Right lobe of liver (tissue), 6 donors: ENCODE results near the gene RAB25. TPM values are rescaled to one million over a fixed set of nuclear protein-coding genes. Genes with fewer than 3 reads are reported as not detected.

Experiments
- ATAC-seq, 4 donors: fragments of 200-7000 bp; cut with Tn5 transposase; one replicate each; pipeline ENCODE4 v1.9.1; 2020; ENCODE audit warnings: mild to moderate bottlenecking in 4 of 4, moderate library complexity in 4 of 4
- DNase-seq, 3 donors: peaks; one replicate each; pipeline ENCODE4 v3.0.0-alpha.2; 2020
- H3K27ac ChIP-seq, 3 donors: fragments of 200-600 bp; one replicate each; pipeline ENCODE4 v1.8.0; 2022
- H3K27me3 ChIP-seq, 2 donors: fragments of 200-600 bp; one replicate each; pipeline ENCODE4 v1.8.0; 2022
- H3K36me3 ChIP-seq, 4 donors: fragments of 200-600 bp; sonication (generic) in 1 of 4; one replicate each; pipeline versions ENCODE4 v1.5.1 to v1.8.0; 2017 to 2022; ENCODE audit warnings: control low read depth in 1 of 4
- H3K4me1 ChIP-seq, 4 donors: fragments of 200-600 bp; sonication (generic) in 1 of 4; one replicate each; pipeline versions ENCODE4 v1.5.1 to v1.8.0; 2017 to 2022; ENCODE audit warnings: control low read depth in 1 of 4
- H3K4me3 ChIP-seq, 3 donors: fragments of 200-600 bp; one replicate each; pipeline ENCODE4 v1.8.0; 2022
- H3K9me3 ChIP-seq, 4 donors: fragments of 200-600 bp; sonication (generic) in 1 of 4; one replicate each; pipeline versions ENCODE4 v1.5.1 to v1.8.0; 2017 to 2022; ENCODE audit warnings: control low read depth in 1 of 4
- POLR2A ChIP-seq: fragments of 450-650 bp; IDR thresholded peaks from one replicate; pipeline ENCODE4 v1.6.1; 2017; ENCODE audit warnings: antibody characterized with exemption, mild to moderate bottlenecking
- WGBS: methylation state at CpG from one replicate; pipeline ENCODE4 v1.1.6; 2018; ENCODE audit warnings: low coverage, low lambda C conversion rate; ENCODE audit not compliant: insufficient coverage; ENCODE audit errors: missing lambda C conversion rate; 5-methylcytosine and 5-hydroxymethylcytosine counted together
- intact Hi-C, 2 donors: fragments of 100-400 bp; cut with DNase I; formaldehyde crosslinking; loops; one replicate each; pipeline versions ENCODE4 v1.11.2 to v1.14.1; 2022
- total RNA-seq, 6 experiments: library from RNA; depleted of rRNA in 2 of 6; stranded (reverse); fragments of >200 nt in 2 of 6; fragmentation: NEBNext Ultra II Directional in 3 of 6; extraction: Animal tissue kit (Norgen Biotek cat#: 25700) in 3 of 6; gene quantifications; one replicate each; pipeline versions ENCODE4 v1.1.0 to v1.2.4, GENCODE V29; 2016 to 2023
- TF ChIP-seq, protein P1 (sequence below), 4 donors: fragments of 200-600 bp in 3 of 4; fragments of 450-650 bp in 1 of 4; IDR thresholded peaks; one replicate each; pipeline versions ENCODE4 v1.5.1 to v1.8.0; 2016 to 2022; ENCODE audit warnings: antibody characterized with exemption in 4 of 4, mild to moderate bottlenecking in 2 of 4
- donor health status: DM: no; HTN: yes; CAD: no.
- donor health status: DM: no; HTN: no; CAD: no.
- donor health status: DM: no; HTN: no; CAD: no.
- donor health status: DM: no; HTN: yes; CAD: no.
- donor health status: DM: no; HTN: yes; CAD: no.

RAB25 gene
- total RNA-seq, 6 experiments from 2014 or later = 0.40 to 3.2 (median 0.77) TPM

DNA sequence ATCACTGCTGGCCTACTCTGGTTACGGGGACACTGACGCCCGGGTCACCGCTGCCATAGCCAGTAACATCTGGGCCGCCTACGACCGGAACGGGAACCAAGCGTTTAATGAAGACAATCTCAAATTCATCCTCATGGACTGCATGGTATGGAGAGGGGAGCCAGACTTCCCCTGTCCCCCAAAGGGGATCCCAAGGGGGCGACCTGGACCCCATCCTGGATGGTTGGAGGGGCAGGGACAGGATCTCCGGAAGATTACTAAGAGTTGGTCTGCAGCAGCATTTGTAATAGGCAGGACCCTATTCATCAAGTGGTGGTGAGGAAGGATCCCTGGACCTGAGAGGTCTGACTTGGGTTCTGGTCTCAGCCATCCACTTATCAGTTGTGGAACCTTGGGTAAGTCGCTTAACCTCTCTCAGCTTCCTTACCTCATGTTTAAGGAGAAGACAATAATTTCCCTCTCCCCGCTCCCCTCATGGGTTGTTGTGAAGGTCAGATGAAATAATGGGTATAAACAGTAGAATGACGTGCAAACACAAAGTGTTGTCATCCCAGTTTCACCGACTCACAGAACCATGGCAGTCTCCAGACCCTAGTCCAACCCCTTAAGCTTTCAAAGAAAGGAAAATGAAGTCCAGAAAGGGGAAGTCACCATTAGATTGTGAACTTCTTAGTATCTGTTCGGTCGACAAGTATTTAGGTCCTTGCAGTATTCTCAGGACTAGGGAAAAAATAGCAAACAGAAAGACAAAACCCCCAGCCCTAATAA, 5.5 kb upstream of the RAB25 start:
- TF ChIP-seq POLR2A = no peak
- TF ChIP-seq, protein P1, sequence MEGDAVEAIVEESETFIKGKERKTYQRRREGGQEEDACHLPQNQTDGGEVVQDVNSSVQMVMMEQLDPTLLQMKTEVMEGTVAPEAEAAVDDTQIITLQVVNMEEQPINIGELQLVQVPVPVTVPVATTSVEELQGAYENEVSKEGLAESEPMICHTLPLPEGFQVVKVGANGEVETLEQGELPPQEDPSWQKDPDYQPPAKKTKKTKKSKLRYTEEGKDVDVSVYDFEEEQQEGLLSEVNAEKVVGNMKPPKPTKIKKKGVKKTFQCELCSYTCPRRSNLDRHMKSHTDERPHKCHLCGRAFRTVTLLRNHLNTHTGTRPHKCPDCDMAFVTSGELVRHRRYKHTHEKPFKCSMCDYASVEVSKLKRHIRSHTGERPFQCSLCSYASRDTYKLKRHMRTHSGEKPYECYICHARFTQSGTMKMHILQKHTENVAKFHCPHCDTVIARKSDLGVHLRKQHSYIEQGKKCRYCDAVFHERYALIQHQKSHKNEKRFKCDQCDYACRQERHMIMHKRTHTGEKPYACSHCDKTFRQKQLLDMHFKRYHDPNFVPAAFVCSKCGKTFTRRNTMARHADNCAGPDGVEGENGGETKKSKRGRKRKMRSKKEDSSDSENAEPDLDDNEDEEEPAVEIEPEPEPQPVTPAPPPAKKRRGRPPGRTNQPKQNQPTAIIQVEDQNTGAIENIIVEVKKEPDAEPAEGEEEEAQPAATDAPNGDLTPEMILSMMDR (IDR thresholded peaks at IDR 0.05) = no peak
- DNase-seq (no peak), ATAC-seq (no peak)
- 14% methylated on average over 16 of the region's 17 CpGs for WGBS
- intact Hi-C loops = loop anchor here in 1 of 2 donors (10.0 kb wide), 1 partner anchor 51 kb away; no protein-coding TSS in a partner anchor
- Histone ChIP-seq H3K4me3 (peak overlapping the region; percentile 75 to 100 (median 89)), H3K27me3 (no peaks in the 10 kb centered on the region), H3K4me1 (peaks cover 0 to 7% (median 2%) of the 10 kb centered on the region in 4 donors), H3K27ac (peak overlapping the region; percentile 79 to 88 (median 82)), H3K9me3 (no peaks in the 10 kb centered on the region), H3K36me3 (no peaks in the 10 kb centered on the region)

DNA sequence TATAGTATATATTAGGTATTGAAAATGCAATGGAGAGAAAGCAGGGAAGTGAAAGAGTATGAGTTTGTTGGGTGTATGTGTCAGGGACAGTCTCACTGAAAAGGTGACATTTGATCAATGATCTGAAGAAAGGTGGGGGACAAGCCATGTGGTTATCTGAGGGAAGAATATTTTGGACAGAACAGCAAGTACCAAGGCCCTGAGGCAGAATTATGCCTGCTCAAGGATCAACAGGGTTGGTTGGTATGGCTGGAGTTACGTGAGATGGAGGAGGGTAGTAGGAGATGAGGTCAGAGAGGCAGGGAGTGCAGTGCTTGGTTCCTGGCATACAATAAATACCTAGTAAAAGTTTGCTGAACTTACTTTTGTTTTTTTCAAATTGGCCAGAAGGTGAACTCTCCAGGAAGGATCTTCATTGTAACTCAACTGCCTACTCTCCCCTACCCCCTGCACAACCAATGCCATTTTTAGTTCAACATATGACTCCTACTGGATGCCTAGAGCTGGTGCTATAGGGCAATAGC, 4.6 kb upstream of the RAB25 start:
- no peak for TF ChIP-seq POLR2A
- TF ChIP-seq, protein P1 (IDR thresholded peaks at IDR 0.05) = no peak
- Histone ChIP-seq H3K4me1 (peaks cover 0 to 7% (median 2%) of the 10 kb centered on the region in 4 donors), H3K9me3 (no peaks in the 10 kb centered on the region), H3K4me3 (no peak overlapping the region), H3K27ac (no peak overlapping the region), H3K36me3 (no peaks in the 10 kb centered on the region), H3K27me3 (no peaks in the 10 kb centered on the region)
- intact Hi-C loops = loop anchor here in 1 of 2 donors (10.0 kb wide), 1 partner anchor 52 kb away; no protein-coding TSS in a partner anchor
- ATAC-seq (no peak), DNase-seq (no peak)
- WGBS = 75% methylated on average over 1 of the region's 1 CpG

DNA sequence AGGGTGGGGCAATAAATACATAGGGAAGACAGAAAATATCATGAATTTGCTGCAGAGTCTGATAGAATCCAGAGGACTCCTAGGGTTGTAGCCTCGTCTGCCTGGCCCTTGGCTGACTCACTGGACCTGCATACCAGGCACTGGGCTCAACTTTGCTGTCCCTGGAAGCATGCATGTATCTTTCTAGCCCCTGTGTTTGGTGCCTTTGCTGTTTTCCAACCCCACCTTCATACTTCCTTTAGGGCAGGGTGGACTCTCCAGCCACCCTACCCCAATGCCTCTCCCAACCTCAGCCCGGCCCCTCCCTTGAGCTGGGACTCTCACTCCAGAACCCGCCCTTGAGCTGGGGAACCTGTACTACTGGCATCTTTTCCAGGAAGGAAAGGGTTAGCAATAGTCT, 1.2 kb downstream of the RAB25 start:
- no peak for DNase-seq
- Histone ChIP-seq H3K4me3 (no peak overlapping the region), H3K27ac (no peak overlapping the region), H3K36me3 (no peaks in the 10 kb centered on the region), H3K4me1 (no peaks in the 10 kb centered on the region), H3K9me3 (no peaks in the 10 kb centered on the region), H3K27me3 (no peaks in the 10 kb centered on the region)
- TF ChIP-seq, protein P1 (IDR thresholded peaks at IDR 0.05) = no peak
- TF ChIP-seq POLR2A = no peak
- 89% methylated on average over 2 of the region's 3 CpGs for WGBS
- no peak for ATAC-seq
- intact Hi-C loops = loop anchor here in 1 of 2 donors (10.0 kb wide), 1 partner anchor 57 kb away; no protein-coding TSS in a partner anchor

DNA sequence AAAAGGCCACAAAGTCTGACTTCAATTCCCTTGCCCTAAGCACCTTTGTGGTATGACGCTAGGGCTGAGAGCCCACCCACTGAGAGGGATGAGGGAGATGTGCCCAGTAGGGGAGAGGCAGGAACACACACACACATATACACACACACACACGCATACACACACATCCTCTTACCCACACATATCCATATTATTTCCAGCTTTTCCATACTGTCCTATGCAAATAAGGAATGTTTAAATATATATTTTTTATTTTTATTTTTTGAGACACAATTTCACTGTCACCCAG, 3.0 kb downstream of the RAB25 start:
- Histone ChIP-seq H3K27me3 (no peaks in the 10 kb centered on the region), H3K4me1 (no peaks in the 10 kb centered on the region), H3K36me3 (no peaks in the 10 kb centered on the region), H3K4me3 (no peak overlapping the region), H3K27ac (no peak overlapping the region), H3K9me3 (no peaks in the 10 kb centered on the region)
- no peak for TF ChIP-seq POLR2A
- TF ChIP-seq, protein P1 (IDR thresholded peaks at IDR 0.05) = no peak
- DNase-seq = no peak
- no peak for ATAC-seq
- 60% methylated on average over 2 of the region's 2 CpGs for WGBS
- intact Hi-C loops = loop anchor here in 1 of 2 donors (10.0 kb wide), 1 partner anchor 59 kb away; no protein-coding TSS in a partner anchor
